ENCODE data around the gene ZNRF4.
A peak's percentile ranks its signal among the peaks of the same experiment; 100 is the strongest.
"Not testable (repeated sequence)": the region's sequence is repeated elsewhere in the genome, so short reads cannot be mapped to it uniquely, and the experiment has no call there.

The ZNRF4 gene

GRCh38 chr19:5473646-5474045, 18.4 kb downstream of the ZNRF4 start:
- DNase-seq (ENCODE audit: low read depth), result no peak

- no peak for DNase-seq (ENCODE audit: low read depth)
Observed at GRCh38 chr19:5477451-5478215, 22.4 kb downstream of the ZNRF4 start.

GRCh38 chr19:5478241-5478924, 23.2 kb downstream of the ZNRF4 start:
- no peak for DNase-seq (ENCODE audit: low read depth)

- DNase-seq (ENCODE audit: low read depth), result no peak
Observed at GRCh38 chr19:5478925-5479588, 23.8 kb downstream of the ZNRF4 start.

- no peak for DNase-seq (ENCODE audit: low read depth)
Observed at GRCh38 chr19:5479958-5480357, 24.7 kb downstream of the ZNRF4 start.

- peak; percentile 15 for DNase-seq (ENCODE audit: low read depth)
Observed at GRCh38 chr19:5480427-5480836, 25.2 kb downstream of the ZNRF4 start.

GRCh38 chr19:5481957-5482356, 26.7 kb downstream of the ZNRF4 start:
- DNase-seq (ENCODE audit: low read depth), result no peak

- DNase-seq (ENCODE audit: low read depth), result no peak
Observed at GRCh38 chr19:5484398-5485285, 29.4 kb downstream of the ZNRF4 start.

GRCh38 chr19:5485286-5485636, 30.0 kb downstream of the ZNRF4 start:
- no peak for DNase-seq (ENCODE audit: low read depth)

GRCh38 chr19:5485658-5486057, 30.4 kb downstream of the ZNRF4 start:
- not testable (repeated sequence) for DNase-seq (ENCODE audit: low read depth)

- DNase-seq (ENCODE audit: low read depth), result no peak
Observed at GRCh38 chr19:5487222-5487621, 32.0 kb downstream of the ZNRF4 start.

GRCh38 chr19:5489551-5489950, 34.3 kb downstream of the ZNRF4 start:
- no peak for DNase-seq (ENCODE audit: low read depth)

GRCh38 chr19:5491565-5491964, 36.3 kb downstream of the ZNRF4 start:
- DNase-seq (ENCODE audit: low read depth), result no peak

GRCh38 chr19:5492281-5492634, 37.0 kb downstream of the ZNRF4 start:
- DNase-seq (ENCODE audit: low read depth), result no peak

- no peak for DNase-seq (ENCODE audit: low read depth)
Observed at GRCh38 chr19:5492635-5493409, 37.6 kb downstream of the ZNRF4 start.

GRCh38 chr19:5494773-5495172, 39.6 kb downstream of the ZNRF4 start:
- no peak for DNase-seq (ENCODE audit: low read depth)

- no peak for DNase-seq (ENCODE audit: low read depth)
Observed at GRCh38 chr19:5495792-5496191, 40.6 kb downstream of the ZNRF4 start.

- DNase-seq (ENCODE audit: low read depth), result no peak
Observed at GRCh38 chr19:5497297-5497696, 42.1 kb downstream of the ZNRF4 start.

- no peak for DNase-seq (ENCODE audit: low read depth)
Observed at GRCh38 chr19:5498830-5499550, 43.8 kb downstream of the ZNRF4 start.

- DNase-seq (ENCODE audit: low read depth), result no peak
Observed at GRCh38 chr19:5501907-5502306, 46.7 kb downstream of the ZNRF4 start.

GRCh38 chr19:5503598-5503997, 48.4 kb downstream of the ZNRF4 start:
- DNase-seq (ENCODE audit: low read depth), result no peak
